HG02588 (cell line): ENCODE results near the gene ARHGEF10L.
"Not testable (repeated sequence)": the region's sequence is repeated elsewhere in the genome, so short reads cannot be mapped to it uniquely, and the experiment has no call there.

Experiments
- ATAC-seq: cut with Tn5 transposase; IDR thresholded peaks from one replicate; pipeline ENCODE4 v1.9.1; 2021; ENCODE audit warnings: mild to moderate bottlenecking, moderate library complexity; ENCODE audit not compliant: unreplicated experiment

Gene ARHGEF10L

DNA sequence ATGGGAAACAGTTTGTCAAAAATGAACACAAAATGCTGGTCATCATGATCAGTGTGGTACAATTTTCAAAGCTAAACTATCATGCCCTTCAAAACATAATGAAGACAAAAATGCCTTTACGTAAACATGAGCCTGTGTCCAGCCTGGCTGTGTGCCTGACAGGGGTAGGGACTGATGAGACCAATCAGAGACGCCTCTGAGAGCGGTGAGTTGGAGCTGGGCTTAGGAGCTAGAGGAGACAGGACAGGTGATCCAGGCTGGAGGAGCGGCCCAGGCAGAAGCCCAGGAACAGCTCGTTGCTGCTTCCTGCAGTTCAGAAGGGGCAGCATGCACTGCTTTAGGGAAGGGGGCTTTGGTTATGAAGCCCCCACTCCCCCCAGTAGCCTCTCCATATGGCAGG is 70.0 kb downstream of the ARHGEF10L start:
- no peak for ATAC-seq

DNA sequence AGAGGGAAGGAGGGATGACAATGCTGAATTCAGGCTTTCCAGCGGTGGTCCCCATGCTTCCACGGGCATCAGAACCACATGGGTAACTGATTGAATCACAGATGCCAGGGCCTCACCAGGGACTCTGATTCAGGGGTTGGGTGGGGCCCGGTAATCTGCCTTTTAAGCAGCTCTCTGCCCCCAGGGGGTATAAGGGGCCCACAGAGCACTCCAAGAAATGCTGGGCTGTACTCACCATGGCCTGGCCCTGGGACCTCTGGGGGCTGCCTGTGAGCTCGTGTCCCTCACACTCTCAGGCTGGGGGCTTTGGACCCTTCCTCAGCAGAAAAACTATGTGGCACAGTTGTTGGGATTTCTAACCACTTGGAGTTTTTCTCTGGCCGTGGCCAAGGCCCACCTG is 70.6 kb downstream of the ARHGEF10L start:
- no peak for ATAC-seq

DNA sequence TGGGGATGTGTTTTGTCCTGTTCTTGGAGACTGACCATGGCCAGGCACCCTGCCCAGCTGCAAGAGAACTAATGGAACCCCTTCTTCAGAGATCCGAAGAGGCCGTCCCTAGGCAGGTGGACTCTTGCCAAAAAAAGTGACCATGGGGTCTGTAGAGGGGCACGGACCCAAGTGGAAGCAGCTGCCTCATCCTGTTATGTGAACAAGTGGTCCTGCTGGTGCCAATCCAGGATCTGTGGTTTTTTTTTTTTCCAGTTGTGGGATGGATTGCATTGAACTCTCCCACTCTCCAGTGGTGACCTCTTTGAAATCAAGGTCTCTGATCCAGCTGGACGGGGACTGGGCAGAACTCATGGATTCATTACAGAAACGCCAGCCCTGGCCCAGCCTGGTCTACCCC is 71.2 kb downstream of the ARHGEF10L start:
- ATAC-seq = no peak

DNA sequence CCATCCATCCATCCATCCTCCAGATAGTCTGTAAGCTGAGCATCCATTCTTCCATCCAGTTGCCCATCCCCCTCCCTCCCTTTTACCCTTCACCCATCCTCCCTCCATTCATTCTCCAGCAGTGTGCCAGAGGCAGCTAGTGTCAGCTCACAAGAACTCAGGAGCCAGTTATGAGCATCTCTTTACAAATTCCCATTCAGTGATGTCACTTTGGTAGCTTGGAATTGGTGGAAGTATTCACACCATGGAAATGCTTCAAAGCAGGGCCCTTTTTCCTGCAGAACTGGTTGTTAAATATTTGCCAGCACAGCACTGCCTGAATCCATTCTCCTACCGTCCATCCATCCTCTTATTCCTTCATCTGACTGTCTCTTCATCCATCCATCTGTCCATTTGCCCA is 72.5 kb downstream of the ARHGEF10L start:
- no peak for ATAC-seq

DNA sequence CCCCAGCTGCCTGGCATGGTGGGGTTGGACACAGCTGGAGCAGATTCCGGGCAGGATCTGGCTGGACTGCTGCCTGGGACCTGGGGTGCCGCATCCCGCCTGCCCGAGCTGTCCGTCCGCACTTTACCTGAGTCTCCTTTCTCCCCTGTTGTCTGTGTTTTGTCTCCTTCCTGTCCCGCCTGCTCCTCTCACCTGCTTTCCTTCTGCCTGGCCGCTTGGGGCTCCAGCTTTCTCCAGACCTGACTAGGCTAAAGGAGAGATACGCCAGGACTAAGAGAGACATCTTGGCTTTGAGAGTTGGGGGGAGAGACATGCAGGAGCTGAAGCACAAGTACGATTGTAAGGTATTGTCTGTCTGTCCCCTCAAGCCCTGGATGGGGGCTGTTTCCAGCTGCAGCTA is 73.3 kb downstream of the ARHGEF10L start:
- ATAC-seq = no peak

DNA sequence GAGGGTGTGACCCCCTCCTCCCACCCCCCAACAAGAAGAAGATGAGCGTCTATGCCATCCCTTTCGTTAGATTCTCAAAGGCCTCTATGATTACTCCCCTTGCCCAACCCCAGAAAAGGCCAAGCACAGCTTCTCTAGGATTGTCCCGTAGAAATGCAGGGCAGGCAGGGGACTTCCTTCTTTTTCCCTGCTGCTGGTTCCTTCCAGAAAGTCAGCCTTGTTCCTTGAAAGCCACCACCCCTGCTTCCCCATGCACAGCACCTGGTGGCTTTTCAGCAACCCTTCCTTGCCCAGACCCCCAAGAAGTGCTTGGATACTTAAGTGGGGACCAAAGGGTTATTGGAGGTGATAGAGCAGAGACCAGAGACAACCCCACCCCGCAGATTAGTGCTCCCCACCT is 75.1 kb downstream of the ARHGEF10L start:
- ATAC-seq = no peak

DNA sequence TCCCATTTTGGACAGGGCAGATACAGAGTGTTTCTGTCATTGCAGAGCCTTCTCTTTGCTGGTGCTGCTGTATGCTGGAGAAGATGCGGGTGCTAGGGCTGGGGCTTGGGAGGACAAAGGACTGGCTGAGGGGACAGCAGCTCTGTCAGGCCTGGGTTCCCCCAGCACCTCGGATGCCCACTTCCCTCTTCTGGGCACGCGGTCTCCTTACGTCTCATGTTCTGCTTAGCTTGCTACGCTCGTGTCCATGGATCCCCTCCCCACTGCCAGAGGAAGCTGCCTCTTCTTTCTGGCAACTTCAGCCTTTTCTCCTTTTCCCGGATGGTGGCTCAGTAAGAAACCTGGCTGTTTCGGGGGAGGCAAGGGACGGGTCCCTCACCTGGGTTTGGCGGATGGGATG is 75.7 kb downstream of the ARHGEF10L start:
- ATAC-seq = no peak

DNA sequence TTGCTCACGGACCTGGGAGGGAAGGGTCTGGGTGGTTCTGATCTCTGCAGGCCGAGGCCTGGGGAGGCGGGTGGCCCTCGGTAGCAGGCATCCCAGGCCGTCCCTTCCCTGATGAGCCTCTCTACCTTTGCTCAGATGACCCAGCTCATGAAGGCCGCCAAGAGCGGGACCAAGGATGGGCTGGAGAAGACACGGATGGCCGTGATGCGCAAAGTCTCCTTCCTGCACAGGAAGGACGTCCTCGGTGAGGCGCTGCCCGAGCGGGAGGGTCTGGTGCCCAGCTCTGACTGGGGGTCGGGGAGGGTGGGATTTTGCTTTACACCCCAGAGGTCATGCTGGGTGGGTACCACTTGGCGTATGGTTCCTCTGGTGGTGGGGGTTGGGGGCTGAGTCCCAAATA is 76.5 kb downstream of the ARHGEF10L start:
- ATAC-seq = no peak

DNA sequence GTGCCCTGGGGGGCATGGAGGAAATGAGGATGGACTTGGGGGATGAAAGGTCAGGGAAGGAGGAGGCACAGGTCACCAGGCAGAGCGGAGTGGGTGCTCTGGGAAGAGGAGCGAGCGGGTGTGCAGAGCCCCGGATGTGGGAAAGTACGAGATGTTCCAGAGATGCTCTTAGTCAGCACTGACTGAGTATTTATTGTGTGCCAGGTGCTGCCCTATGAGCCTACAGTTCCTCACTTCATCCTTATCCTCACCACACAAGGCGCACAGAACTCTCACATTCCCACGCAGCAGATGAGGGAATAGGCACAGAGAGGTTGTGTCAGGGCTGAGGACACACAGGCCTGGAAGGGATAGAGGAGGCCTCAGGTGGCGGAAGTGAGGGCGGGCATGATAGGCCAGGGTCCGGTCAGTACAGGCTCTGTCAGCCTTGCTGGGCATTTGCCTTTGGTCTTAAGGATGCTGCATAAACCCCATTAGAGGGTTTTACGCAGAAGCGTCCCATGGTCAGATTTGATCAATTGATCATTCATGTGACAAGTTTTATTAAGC is 77.3 kb downstream of the ARHGEF10L start:
- ATAC-seq = no peak

DNA sequence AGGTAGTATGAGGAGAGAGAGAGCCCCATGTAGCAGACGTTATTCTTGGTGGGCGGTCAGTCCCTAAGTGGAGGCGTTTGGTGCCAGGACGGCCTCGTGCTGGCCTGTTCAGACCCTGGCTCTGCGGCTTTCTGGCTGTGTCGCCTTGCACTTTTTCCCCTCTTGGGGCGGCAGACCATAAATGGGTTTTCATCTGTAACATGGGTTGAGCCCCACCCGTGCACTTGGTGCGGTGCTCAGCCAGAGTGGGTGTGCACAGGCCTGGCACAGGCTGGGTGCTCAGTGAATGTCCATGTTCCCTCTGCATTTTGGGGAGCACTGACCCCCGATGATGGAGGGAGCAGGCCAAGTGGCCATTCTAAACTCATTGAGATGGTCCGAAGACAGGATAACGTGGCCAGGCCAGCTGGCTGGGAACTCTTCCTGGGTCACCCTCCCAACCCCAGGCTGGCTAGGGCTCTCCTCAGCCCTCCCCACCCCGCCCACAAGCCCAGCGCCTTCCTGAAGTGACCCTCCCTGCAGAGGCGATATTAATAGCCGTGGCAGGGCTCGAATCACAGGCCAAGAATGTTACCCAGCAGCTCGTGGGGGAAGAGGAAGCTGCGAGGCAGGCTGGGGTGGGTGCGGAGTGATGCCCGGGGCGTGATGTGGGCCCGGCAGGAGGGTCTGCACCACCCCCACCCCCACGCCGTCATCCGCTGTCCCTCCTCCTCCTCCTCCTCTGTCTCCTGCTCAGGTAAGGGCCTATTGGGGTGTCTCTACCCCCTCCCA is 78.5 kb downstream of the ARHGEF10L start:
- no peak for ATAC-seq

DNA sequence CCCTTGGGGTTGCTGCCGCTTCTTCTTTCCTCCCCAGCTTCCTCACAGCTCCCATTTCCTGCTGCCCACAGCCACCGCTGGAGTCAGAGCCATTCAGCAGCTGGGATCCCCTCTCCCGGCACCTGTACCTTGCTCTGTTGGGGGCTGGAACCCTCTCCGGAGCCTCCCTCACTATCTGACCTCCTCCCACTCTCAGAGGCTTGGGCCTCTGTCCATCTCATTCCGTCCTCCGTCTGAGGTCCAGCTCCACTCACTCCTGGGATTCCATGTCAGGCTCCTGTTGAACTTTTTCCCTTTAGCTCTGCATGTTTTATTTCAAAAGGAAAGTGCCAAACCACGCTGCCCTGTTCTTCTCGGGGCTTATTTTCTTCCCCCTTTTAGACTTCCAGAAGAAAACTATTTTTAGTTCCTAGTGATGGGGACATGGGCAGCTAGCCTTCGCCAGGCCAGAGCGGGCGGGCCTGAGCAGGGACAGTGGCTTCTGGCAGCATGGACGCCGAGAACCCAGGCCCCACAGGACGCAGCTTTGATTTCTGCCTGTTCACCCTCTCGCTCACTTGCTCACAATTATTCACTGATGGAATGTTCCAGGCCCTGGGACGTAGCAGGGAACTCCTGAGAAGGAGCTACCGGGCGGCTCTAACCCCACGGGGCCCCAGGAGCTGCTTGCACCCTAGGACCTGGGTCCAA is 79.2 kb downstream of the ARHGEF10L start:
- ATAC-seq = no peak

DNA sequence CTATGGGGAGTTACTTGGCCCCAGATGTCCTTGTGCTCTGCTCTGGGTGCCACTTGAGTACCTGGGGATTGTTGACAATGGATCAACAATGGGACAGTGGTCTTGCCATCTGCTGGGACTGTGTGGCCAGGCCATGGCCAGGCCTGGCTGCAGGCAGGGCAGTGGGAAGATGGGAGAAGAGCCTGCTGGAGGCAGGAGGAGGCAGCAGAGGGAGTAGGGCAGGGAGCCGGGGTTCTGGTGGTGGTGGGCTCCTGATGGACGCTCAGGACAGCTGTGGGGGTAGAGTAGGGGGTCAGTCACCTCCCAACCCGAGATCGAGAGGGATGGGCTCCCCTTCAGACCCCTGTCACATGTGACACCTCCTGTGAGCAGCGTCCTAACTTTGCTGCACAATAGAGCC is 81.0 kb downstream of the ARHGEF10L start:
- no peak for ATAC-seq

DNA sequence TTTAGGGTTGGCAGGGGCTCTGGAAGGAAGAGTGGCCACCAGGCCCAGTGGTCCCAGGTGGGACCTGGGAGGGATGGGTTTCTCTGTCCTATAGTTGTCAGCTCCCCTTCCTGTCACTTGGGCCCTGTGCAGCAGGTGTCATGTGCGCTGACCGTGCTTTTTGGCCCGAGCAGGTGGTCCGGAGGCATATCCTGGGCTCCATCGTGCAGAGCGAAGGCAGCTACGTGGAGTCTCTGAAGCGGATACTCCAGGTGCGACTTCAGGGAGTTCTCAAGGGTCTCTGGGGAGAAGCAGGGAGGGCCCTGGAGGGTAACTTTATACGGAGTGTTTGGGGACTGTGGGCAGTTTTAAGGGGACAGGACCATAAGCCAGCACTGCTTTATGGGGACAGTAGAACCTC is 82.2 kb downstream of the ARHGEF10L start:
- no peak for ATAC-seq

DNA sequence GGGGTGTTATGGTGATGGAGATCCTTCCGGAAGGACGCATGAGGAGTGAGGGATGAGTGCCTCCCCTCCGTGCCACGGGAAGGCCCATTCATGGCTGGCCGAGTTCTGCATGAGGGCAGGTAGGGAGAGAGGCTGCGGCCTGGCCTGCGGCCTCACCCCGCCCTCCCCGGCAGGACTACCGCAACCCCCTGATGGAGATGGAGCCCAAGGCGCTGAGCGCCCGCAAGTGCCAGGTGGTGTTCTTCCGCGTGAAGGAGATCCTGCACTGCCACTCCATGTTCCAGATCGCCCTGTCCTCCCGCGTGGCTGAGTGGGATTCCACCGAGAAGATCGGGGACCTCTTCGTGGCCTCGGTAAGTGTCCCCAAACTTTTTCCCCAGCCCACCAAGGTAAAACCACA is 83.3 kb downstream of the ARHGEF10L start:
- no peak for ATAC-seq

DNA sequence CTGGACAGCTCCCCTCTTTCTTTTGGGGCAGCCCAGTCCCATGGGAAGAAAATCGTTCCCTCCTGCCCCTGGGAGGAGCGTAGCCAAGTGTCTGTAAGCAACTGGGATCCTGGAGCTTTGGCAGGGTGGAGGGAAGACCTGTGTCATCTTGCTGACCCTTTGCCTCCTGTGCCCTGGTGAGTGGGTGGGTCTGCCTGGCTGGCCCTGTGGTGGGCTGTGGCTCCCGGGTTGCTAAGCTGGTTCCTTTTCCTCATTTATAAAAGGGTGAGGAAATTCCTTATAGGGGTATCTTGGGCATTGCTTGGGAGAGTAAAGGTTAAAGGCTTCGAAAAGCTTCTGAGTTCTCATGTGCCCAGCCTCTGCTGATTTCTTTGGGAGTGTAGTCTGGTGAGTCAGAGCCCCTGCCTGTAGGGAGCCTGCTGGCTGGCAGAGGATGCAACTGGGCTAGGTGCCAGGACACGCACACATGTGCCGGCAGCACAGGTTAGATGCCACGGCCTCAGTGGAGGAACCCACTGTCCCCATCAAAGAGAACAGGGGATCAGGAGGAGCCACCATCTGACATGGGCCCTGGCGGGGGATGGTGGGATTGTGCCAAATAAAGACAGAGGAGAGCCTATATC is 85.2 kb downstream of the ARHGEF10L start:
- ATAC-seq = no peak

DNA sequence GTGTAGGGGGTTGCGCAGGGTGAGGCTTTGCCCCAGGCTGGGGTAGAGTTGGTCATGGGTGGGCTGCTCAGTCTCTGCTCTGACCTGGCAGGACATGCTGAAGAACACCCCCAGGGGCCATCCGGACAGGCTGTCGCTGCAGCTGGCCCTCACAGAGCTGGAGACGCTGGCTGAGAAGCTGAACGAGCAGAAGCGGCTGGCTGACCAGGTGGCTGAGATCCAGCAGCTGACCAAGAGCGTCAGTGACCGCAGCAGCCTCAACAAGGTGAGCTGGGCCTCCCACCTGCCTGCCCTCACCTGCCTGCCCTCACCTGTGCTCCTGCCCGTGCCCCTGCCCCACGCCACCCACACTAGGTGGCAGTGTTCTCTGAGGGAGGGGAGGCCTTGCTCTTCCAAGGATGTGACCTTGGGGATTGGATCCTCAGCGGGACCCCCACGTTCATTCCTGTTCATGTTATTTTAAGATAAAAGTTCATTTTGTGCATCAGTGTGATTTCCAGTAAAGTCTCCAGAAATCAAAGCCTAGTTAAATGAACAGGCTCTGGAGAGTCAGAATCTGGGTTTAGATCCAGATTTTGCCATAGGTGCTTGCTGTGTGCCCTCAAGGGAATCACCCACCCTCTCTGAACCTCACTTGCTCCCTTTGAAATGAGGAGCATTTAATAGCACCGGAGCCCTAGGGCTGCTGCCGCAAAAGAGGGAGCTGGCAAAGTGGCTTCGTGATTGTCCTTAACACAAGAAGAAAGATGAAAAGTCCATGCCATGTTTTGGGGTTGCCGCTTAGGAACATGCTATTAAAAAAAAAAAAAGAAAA is 87.9 kb downstream of the ARHGEF10L start:
- ATAC-seq = no peak

DNA sequence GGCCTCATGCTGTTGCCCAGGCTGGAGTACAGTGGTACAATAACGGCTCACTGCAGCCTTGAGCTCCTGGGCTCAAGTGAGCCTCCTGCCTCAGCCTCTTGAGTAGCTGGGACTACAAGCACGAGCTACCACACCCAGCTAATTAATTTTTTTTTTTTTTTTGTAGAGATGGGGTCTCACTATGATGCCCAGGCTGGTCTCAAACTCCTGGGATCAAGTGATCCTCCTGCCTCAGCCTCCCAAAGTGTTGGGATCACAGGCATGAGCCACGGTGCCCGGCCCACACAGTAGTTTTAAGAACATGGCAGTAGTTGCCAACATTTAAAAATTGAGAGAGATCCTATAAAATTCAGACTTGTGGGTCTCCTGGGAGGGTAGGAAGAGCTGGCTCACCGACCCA is 89.5 kb downstream of the ARHGEF10L start:
- ATAC-seq = not testable (repeated sequence)

DNA sequence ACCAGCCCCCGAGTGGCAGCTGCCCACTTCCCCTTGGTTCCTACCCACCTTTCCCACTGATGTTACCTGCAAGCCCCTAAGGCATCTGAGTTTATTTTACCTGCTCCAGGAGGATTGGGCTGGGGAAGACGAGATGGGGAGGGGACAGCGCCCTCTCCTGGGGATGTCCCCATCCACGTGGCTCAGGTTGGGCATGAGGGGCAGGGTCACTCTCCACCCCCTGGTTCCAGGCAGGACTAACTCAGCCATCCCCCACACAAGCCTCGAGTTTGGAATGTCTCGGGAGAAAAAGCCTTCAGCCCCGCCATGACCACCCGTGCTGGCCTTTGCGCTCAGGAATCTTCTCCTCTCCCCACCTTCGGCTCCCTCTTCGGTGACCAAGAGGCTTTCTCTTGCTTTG is 90.0 kb downstream of the ARHGEF10L start:
- ATAC-seq = no peak

DNA sequence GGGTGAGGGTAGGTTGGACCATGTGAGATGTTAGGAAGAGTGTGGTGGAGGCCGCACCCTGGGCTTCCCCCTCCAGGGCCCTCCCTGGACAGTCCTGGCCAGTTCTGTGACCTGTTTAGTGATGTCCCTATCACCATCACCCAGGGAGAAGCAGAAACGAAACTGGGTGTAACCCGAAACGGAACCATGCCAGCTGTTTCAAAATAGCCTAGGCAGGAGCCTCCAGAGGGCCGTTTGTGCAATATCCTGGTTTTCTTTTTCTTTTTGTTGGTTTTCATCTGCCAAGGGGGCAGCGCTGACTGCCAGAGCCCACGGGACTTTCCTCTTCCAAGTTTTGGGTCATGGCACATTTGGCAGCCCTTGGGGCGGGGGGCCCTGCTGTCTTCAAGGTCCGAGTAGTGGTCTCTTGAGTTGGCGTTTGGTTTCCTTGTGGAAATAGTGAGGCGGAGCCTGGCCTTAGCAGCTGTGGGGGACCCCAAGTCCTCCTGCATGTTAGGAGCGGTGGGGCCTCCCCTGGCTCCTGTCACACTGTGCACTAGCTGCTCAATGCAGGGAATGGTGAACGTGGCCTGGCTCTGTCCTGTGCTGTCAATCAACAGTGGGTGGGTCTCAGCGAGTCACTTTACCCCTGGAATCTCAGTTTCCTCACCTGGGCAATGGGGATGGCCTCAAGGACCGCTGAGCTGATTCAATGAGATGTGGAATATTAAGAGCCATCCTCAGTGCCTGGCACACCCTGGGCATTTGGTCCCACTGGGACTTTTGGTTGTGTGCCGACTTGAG is 90.7 kb downstream of the ARHGEF10L start:
- no peak for ATAC-seq

DNA sequence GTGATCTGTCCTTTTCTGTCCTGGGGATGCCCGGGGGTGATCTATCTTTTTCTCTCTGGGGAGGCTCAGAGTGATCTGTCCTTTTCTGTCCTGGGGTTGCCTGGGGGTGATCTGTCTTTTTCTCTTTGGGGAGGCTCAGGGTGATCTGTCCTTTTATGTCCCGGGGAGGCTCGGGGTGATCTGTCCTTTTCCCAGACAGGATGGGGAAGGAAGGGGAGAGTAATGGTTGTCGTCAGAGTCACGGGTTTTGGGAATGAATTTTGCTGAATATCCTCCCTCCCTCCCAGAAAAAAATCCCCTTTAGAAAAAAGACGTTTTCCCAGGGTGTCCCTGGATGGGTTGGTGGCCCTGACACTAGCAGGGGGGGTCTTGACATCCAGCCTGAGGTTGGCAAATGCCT is 91.5 kb downstream of the ARHGEF10L start:
- ATAC-seq = no peak
